Smooth muscle cell of the brain vasculature (primary cell): ENCODE data around the gene MYO9B.

ENCODE experiments used
- DNase-seq: peaks from one replicate; pipeline ENCODE4 v3.0.0-alpha.2; 2012; ENCODE audit warnings: low read depth, low spot score

MYO9B gene, protein sequence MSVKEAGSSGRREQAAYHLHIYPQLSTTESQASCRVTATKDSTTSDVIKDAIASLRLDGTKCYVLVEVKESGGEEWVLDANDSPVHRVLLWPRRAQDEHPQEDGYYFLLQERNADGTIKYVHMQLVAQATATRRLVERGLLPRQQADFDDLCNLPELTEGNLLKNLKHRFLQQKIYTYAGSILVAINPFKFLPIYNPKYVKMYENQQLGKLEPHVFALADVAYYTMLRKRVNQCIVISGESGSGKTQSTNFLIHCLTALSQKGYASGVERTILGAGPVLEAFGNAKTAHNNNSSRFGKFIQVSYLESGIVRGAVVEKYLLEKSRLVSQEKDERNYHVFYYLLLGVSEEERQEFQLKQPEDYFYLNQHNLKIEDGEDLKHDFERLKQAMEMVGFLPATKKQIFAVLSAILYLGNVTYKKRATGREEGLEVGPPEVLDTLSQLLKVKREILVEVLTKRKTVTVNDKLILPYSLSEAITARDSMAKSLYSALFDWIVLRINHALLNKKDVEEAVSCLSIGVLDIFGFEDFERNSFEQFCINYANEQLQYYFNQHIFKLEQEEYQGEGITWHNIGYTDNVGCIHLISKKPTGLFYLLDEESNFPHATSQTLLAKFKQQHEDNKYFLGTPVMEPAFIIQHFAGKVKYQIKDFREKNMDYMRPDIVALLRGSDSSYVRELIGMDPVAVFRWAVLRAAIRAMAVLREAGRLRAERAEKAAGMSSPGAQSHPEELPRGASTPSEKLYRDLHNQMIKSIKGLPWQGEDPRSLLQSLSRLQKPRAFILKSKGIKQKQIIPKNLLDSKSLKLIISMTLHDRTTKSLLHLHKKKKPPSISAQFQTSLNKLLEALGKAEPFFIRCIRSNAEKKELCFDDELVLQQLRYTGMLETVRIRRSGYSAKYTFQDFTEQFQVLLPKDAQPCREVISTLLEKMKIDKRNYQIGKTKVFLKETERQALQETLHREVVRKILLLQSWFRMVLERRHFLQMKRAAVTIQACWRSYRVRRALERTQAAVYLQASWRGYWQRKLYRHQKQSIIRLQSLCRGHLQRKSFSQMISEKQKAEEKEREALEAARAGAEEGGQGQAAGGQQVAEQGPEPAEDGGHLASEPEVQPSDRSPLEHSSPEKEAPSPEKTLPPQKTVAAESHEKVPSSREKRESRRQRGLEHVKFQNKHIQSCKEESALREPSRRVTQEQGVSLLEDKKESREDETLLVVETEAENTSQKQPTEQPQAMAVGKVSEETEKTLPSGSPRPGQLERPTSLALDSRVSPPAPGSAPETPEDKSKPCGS (N-terminal part only)

GRCh38 chr19:17075035-17075863, at the start of gene MYO9B, which contains the start of gene HAUS8:
Gene MYO9B, plus strand, starts transcription at chr19:17075777. Its CDS starts 25,941 bp downstream, at chr19:17101718.
Gene HAUS8, minus strand, starts transcription at chr19:17075452. Its CDS starts 30 bp downstream, at chr19:17075422.
- DNase-seq: peak; percentile 99

- DNase-seq: no peak
These were observed 49.5 kb upstream of the MYO9B start for GRCh38 chr19:17025991-17026658.

DNA sequence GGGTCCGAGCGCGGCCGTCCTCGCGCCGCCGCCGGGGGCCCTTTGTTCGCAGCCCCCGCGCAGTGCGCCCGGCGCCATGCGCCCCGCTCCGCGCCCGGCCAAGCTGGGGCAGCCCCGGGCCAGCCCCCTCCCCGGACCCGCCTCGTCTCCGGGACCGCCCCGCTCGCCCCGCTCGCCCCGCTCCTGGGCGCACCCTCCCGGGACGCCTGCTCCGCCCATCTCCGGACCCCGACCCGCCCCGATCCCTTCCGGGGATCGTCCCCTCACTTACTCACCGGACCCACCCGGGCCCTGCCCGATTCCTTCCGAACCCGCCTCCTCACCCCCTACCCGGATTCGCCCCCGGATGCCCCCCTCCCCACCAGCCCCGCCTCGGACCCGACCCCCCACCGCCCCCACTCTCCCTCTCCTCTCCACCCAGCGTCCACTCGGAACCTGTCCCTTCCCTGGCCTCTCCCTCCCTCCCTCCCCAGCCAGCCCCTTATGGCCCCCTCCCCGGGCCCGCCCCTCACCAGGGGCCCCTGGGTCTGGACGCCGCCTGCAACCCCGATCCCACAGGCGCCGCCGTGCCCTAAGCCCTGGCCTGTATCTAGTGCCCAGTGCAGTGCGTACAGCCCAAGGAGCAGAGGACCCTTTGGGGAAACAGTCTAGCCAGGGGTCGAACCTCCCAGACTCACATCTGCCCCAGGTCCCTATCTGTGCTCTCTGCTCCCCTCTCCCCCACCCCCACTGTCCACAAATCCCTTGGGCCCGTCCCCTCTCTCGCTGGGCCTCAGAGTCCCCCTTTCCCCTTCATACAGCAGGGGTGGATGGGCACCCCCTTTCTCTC, 48.7 kb upstream of the MYO9B start, which contains the start of gene CPAMD8:
TSS of gene CPAMD8 (minus strand) at position 105 of the 829 bp plus-strand sequence. CDS start 168 bp downstream, outside the sequence.
- no peak for DNase-seq

GRCh38 chr19:17027535-17027975, 48.0 kb upstream of the MYO9B start:
- no peak for DNase-seq

DNA sequence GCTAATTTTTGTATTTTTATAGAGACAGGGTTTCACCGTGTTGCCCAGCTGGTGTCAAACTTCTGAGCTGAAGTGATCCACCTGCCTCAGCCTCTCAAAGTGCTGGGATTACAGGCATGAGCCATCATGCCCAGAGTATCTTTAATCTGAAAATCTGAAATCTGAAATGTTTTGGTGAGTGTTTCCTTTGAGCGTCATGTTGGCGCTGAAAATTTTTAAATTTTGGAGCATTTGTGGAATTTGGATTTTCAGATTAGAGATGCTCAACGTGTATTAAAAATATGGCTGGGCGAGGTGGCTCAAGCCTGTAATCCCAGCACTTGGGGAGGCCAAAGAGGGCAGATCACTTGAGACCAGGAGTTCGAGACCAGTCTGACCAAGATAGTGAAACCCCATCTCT, 43.8 kb upstream of the MYO9B start:
- DNase-seq: no peak

GRCh38 chr19:17035842-17036424, 39.6 kb upstream of the MYO9B start:
- DNase-seq: no peak

DNA sequence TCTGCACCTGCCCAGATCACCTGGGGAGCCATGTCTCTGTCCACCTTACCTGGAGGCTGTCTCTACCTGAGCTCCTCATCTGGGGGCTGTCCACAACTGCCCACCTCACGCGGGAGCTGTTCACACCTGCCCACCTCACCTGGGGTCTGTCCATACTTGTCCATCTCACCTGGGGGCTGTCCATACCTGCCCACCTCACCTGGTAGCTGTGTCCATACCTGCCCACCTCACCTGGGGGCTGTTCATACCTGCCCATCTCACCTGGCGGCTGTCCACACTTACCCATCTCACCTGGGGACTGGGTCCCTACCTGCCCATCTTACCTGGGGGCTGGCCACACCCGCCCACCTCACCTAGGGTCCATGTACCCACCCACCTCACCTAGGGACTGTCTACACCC, 38.9 kb upstream of the MYO9B start:
- no peak for DNase-seq

GRCh38 chr19:17037184-17037583, 38.4 kb upstream of the MYO9B start:
- DNase-seq: no peak

DNA sequence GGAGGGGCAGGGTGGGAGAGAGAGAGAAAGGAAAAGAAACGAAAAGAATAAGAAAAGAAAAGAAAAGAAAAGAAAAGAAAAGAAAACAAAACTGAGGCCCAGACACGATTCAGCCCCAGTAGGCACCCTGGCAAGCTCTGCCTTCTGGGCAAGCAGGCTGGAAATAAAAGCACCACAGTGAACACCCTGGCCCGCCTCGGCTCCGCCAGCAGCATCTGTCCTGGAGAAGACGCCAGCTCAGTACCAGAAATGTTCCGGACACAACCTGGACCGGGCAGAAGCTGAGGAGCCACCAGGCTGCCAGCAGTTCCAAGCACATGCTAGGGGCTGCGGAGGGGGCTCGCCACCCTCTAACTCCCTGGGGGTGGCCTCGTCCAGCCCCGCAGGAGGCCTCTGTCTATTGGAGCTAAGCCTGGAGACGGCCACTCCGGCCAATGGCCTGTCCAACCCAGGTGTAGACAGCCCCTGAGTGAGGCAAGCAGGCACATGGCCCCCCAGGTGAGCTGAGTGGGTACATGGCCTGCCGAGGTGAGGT, 37.5 kb upstream of the MYO9B start:
- DNase-seq: no peak

- peak; percentile 88 for DNase-seq
These were observed 33.6 kb upstream of the MYO9B start for GRCh38 chr19:17041976-17042375.

GRCh38 chr19:17043744-17044143, 31.8 kb upstream of the MYO9B start:
- DNase-seq: no peak

DNA sequence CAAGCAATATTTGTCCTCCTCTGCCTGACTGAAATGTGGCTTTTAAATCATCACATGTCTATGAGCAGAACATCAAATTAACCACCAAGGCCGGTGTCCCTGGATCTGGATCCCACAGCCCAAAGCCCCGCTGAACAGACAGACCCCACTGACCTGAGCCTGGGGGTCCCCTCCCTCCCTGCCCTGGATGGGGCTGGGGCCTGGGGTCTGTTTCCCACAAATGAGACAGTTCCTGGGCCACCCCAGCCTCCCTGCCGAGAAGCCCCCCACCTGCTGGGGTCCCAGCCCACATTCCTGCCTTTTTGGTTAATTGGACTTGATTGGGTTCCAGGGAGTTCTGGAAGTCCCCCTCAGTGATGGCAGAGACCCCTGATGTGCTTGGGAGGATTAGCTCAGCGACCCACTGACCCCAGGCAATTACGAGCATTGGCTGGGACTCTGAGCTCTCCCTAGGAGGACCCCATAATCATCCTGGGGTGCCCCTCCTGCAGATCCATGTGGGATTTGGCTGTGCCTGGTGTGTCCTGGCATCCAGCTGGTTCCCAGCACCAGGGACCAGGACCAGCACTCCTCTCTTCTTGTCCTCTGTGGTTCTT, 29.6 kb upstream of the MYO9B start:
- no peak for DNase-seq

DNA sequence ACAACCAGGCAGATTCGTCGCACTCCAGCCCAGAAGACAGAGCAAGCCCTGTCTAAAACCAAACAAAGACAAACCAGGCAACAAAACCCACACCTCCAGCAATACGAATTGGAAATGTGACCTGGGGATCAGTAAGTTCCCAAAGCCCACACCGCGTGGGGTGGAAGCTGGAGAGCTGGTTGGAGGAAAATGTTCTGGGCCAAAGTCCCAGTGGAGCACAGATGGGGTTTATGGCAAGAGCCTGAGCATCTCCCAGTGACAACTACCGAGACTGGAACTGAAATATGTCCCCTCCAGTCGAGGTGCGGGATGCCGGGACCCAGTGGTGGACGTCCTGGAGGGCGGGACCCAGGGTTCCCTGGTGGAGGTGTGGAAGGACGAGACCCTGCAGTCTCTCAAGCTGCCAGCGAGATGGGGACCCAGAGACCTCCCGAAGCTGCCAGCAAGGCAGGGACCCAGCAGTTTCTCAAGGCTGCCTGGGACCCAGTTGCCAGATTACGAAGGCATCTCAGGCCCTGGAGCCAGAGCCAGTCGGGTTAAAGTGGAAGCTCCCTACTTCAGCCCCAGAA, 26.6 kb upstream of the MYO9B start:
- no peak for DNase-seq

DNA sequence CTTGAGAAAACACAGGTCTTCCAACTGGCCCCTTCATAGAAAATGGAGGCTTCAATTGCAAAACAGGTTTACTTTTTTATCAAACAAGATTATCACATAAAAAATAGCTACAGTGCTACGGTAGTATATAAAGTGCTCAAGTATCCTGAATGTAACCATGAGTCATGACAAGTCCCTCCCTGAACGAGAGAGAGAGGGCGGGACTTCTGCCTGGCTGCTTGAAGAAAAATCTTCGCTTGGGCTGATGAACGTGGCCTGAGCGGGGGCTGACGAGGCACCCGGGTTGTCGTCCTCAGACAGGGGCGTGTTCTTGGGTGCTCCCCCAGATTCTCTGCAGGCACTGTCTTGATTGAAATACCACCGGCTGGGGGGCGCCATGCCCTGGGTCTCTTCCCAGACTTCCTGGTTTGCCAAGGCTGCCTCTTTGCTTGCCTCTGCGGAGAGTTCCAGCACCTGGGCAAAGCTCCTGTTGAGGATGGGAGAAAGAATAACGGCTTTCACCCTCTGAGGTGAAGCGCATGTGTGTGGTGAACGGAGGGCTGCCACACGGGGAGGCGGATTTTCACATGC, 25.8 kb upstream of the MYO9B start:
- no peak for DNase-seq

GRCh38 chr19:17052439-17052838, 23.1 kb upstream of the MYO9B start:
- DNase-seq: no peak

DNA sequence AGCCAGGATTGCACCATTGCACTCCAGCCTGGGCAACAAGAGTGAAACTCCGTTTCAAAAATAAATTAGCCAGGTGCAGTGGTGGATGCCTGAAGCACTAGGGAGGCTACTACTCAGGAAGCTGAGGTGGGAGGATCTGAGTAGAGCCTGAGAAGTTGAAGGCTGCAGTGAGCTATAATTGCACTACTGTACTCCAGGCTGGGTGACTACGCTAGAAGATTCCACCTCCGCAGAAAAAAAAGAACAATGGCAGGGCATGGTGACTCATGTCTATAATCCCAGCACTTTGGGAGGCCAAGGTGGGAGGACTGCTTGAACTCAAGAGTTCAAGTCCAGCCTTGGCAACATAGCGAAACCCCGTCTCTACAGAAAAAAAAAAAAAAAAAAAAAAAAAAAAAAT, 20.8 kb upstream of the MYO9B start:
- DNase-seq: no peak

GRCh38 chr19:17055636-17056035, 19.9 kb upstream of the MYO9B start:
- no peak for DNase-seq
